Adipocyte (in vitro differentiated cells): ENCODE measurements around the gene EFCAB13.

Experiments
- DNase-seq: peaks from one replicate; pipeline ENCODE4 v3.0.0-alpha.2; 2015; ENCODE audit warnings: low read depth
- H3K27me3 ChIP-seq: replicated peaks from 2 replicates; pipeline ENCODE4 v1.7.0; 2013; ENCODE audit warnings: mild to moderate bottlenecking, low read length, moderate library complexity; ENCODE audit not compliant: control insufficient read depth, insufficient read depth
- H3K36me3 ChIP-seq: 2 replicates; pipeline ENCODE4 v1.7.0; 2013; ENCODE audit warnings: low read length, mild to moderate bottlenecking, moderate library complexity; ENCODE audit not compliant: control insufficient read depth, insufficient read depth, severe bottlenecking
- H3K4me1 ChIP-seq: 2 replicates; pipeline ENCODE4 v1.7.0; 2013; ENCODE audit warnings: mild to moderate bottlenecking, low read length, moderate library complexity; ENCODE audit not compliant: control insufficient read depth, insufficient read depth
- H3K4me3 ChIP-seq: 2 replicates; pipeline ENCODE4 v1.7.0; 2013; ENCODE audit warnings: mild to moderate bottlenecking, low read length, moderate library complexity
- H3K9ac ChIP-seq: 2 replicates; pipeline ENCODE4 v1.7.0; 2013; ENCODE audit warnings: mild to moderate bottlenecking, low read length, moderate library complexity
- H3K9me3 ChIP-seq: 2 replicates; pipeline ENCODE4 v1.7.0; 2013; ENCODE audit warnings: mild to moderate bottlenecking, low read length, moderate library complexity; ENCODE audit not compliant: control insufficient read depth

The EFCAB13 gene

DNA sequence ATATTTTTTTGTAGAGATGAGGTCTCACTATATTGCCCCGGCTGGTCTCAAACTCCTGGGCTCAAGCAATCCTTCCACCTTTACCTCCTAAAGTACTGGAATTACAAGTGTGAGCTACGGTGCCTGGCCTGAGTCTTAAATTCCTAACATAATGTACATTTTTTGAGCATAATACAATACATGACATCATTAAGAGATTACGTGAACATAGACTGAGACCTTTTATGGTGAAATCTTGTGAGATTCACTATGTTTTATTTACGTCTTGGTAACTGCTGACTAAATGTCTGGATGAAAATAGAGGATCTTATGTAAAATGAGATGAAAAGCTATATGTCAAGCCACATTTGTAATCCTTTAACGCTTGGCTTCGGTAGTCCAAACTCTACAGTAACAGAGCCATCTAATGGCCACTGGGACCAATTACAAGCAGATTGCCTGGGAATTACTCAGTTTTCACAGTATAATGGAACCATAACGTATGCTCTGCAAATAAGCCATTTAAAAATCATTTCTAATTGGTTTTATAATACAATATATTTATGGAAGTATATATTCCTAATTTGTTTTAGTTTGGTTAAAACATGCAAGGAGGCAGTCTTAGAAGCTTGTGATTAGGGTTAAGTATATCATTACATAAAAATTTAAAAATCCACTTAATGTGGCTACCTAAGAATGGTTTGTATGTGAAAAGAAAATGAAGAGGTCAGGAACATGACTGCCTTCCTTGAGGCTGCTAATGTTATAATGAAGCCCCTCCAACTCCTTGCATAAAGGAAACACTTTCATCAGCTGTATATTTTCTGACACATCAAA is 8.1 kb upstream of the EFCAB13 start:
- DNase-seq: peak; percentile 92
- peaks cover 31% of the 10 kb centered on the region for H3K4me1 ChIP-seq
- peak overlapping the region; percentile 71 for H3K9ac ChIP-seq
- H3K9me3 ChIP-seq: no peaks in the 10 kb centered on the region
- H3K27me3 ChIP-seq: no peaks in the 10 kb centered on the region
- H3K36me3 ChIP-seq: no peaks in the 10 kb centered on the region
- peak overlapping the region; percentile 2 for H3K4me3 ChIP-seq

- H3K27me3 ChIP-seq: no peaks in the 10 kb centered on the region
- peak; percentile 73 for DNase-seq
- peaks cover 3% of the 10 kb centered on the region for H3K9me3 ChIP-seq
- peak overlapping the region; percentile 57 for H3K4me3 ChIP-seq
- H3K4me1 ChIP-seq: peaks cover 31% of the 10 kb centered on the region
- peak overlapping the region; percentile 71 for H3K9ac ChIP-seq
- H3K36me3 ChIP-seq: no peaks in the 10 kb centered on the region
Observed at GRCh38 chr17:47316311-47316710, 7.4 kb upstream of the EFCAB13 start.

DNA sequence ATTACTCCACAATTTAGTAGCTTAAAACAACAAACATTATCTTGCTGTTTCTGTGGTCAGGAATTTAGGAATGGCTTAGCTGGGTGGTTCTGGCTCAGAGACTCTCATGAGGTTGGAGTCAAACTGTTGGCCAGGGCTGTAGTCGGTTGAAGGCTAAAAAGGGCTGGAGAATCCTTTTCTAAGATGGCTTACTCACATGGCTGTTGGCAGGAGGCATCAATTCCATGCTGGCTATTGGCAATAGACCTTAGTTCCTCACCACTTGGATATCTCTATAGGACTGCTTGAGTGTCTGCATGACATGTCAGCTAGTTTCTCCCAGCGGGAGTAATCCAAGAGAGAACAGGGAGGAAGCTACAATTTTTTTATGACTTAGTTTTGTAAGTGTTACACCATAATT is 6.6 kb upstream of the EFCAB13 start:
- Histone ChIP-seq H3K36me3 (no peaks in the 10 kb centered on the region), H3K4me1 (peaks cover 31% of the 10 kb centered on the region), H3K9ac (peak overlapping the region; percentile 49), H3K9me3 (peaks cover 3% of the 10 kb centered on the region), H3K27me3 (no peaks in the 10 kb centered on the region), H3K4me3 (peak overlapping the region; percentile 57)
- no peak for DNase-seq

DNA sequence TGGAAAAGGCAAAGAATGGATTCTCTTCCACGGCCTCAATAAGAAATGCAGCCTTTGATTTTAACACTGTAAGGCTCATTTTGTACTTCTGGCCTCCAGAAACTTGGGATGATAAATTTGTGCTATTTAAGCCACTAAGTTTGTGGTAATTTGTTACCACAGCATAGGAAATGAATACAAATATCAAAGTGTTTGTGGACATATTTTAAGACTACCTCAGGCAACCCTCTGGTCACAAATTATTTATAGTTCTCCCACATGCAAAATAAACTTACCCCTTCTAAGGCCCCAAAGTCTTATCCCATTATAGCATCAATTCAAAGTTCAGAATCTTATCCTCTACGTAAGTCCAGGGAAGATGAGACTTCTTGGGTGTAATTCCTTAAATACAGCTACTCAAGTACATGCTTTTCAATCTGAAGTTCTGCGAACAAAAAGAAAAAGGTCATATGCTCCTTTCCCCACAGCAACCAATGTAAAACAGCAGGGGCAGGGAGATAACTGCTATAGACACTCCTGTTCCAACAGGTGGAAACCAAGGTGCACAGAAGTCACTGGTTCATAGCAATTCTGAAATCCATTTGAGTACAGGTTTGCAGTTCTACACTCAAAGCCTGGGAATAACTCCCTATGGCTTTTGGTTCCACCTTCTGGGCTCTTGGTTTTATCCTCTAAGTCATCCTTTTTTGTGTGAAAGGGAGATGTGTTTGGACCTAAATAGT is 5.4 kb upstream of the EFCAB13 start:
- Histone ChIP-seq H3K36me3 (no peaks in the 10 kb centered on the region), H3K9ac (no peak overlapping the region)
- no peak for DNase-seq

DNA sequence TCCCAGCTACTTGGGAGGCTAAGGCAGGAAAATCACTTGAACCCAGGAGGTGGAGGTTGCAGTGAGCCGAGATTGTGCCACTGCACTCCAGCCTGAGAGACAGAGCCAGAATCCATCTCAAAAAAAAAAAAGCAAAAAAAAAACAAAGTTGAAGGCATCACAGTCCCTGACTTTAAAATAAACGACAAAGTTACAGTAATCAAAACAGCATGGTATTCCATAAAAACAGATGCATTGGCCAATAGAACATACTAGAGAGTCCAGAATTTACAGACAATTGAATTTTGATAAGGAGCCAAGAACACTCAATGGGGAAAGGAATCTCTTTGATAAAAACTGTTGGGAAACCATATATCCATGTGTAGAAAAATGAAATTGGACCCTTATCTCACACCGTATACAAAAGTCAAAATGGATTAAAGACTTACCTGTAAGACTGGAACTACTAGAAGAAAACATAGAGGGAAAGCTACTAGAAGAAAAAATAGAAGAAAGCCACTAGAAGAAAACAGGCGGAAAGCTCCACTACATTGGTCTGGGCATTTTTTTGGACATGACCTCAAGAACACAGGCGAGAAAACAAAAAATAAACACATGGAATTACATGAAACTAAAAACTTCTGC is 2.8 kb upstream of the EFCAB13 start:
- DNase-seq: no peak
- peaks cover 3% of the 10 kb centered on the region for H3K9me3 ChIP-seq

More for the DNA sequence above, 5.4 kb upstream of the EFCAB13 start:
- peaks cover 3% of the 10 kb centered on the region for H3K9me3 ChIP-seq
- H3K4me1 ChIP-seq: peaks cover 34% of the 10 kb centered on the region
- no peak overlapping the region for H3K4me3 ChIP-seq
- H3K27me3 ChIP-seq: no peaks in the 10 kb centered on the region

GRCh38 chr17:47324224-47325020 is 667 bp downstream of the EFCAB13 start:
- H3K36me3 ChIP-seq: no peaks in the 10 kb centered on the region
- H3K4me3 ChIP-seq: peak overlapping the region; percentile 87
- peak overlapping the region; percentile 90 for H3K9ac ChIP-seq
- H3K27me3 ChIP-seq: no peaks in the 10 kb centered on the region
- peaks cover 3% of the 10 kb centered on the region for H3K9me3 ChIP-seq
- peaks cover 9% of the 10 kb centered on the region for H3K4me1 ChIP-seq
- no peak for DNase-seq

More for the DNA sequence above, 2.8 kb upstream of the EFCAB13 start:
- H3K4me1 ChIP-seq: peaks cover 25% of the 10 kb centered on the region
- no peaks in the 10 kb centered on the region for H3K27me3 ChIP-seq
- no peaks in the 10 kb centered on the region for H3K36me3 ChIP-seq
- no peak overlapping the region for H3K9ac ChIP-seq
- H3K4me3 ChIP-seq: no peak overlapping the region

GRCh38 chr17:47325176-47325575 is 1.4 kb downstream of the EFCAB13 start:
- no peak for DNase-seq
- Histone ChIP-seq H3K9ac (no peak overlapping the region), H3K4me1 (peaks cover 9% of the 10 kb centered on the region), H3K36me3 (no peaks in the 10 kb centered on the region), H3K4me3 (no peak overlapping the region), H3K9me3 (peaks cover 3% of the 10 kb centered on the region), H3K27me3 (no peaks in the 10 kb centered on the region)

DNA sequence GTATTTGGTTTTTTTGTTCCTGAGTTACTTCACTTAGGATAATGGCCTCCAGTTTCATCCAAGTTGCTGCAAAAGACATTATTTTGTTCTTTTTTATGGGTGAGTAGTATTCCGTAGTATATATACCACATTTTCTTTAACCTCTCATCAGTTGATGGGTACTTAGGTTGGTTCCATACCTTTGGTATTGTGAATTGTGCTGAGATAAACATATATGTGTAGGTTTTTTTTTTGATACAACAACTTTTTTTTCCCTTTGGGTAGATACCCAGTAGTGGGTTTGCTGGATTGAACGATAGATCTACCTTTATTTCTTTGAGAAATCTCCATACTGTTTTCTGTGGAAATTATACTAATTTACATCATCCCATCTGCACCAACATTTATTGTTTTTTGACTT is 6.8 kb downstream of the EFCAB13 start:
- H3K9ac ChIP-seq: no peak overlapping the region

GRCh38 chr17:47332287-47332686 is 8.5 kb downstream of the EFCAB13 start:
- Histone ChIP-seq H3K4me1 (no peaks in the 10 kb centered on the region), H3K4me3 (no peak overlapping the region), H3K27me3 (no peaks in the 10 kb centered on the region), H3K9ac (no peak overlapping the region), H3K9me3 (peaks cover 5% of the 10 kb centered on the region), H3K36me3 (no peaks in the 10 kb centered on the region)
- no peak for DNase-seq

More for the DNA sequence above, 6.8 kb downstream of the EFCAB13 start:
- Histone ChIP-seq H3K4me3 (no peak overlapping the region), H3K36me3 (no peaks in the 10 kb centered on the region), H3K27me3 (no peaks in the 10 kb centered on the region), H3K9me3 (peaks cover 5% of the 10 kb centered on the region), H3K4me1 (no peaks in the 10 kb centered on the region)
- DNase-seq: no peak

- Histone ChIP-seq H3K27me3 (no peaks in the 10 kb centered on the region), H3K9ac (no peak overlapping the region), H3K4me3 (no peak overlapping the region), H3K36me3 (no peaks in the 10 kb centered on the region), H3K4me1 (no peaks in the 10 kb centered on the region), H3K9me3 (peaks cover 5% of the 10 kb centered on the region)
- DNase-seq: no peak
Observed at GRCh38 chr17:47335101-47335936, 11.6 kb downstream of the EFCAB13 start.
